GM12892 (cell line): ENCODE results near the gene SMYD3.

Source experiments
- DNase-seq: peaks from one replicate; pipeline ENCODE4 v3.0.0; 2011; ENCODE audit not compliant: insufficient read length
- FAIRE-seq: peaks from 2 replicates; lab custom pipeline; 2011; peaks lifted over from hg19 to GRCh38; lab: Jason Lieb, UNC
- POLR2A ChIP-seq: IDR thresholded peaks from 2 replicates; pipeline ENCODE4 v1.6.1; 2011; ENCODE audit warnings: low read depth, low read length, control low read depth
- POLR2AphosphoS5 ChIP-seq: IDR thresholded peaks from 2 replicates; pipeline ENCODE4 v1.6.1; 2011; ENCODE audit warnings: low read depth, low read length, control low read depth
- TAF1 ChIP-seq: IDR thresholded peaks from 2 replicates; pipeline ENCODE4 v1.6.1; 2011; ENCODE audit warnings: low read depth, mild to moderate bottlenecking, control low read depth, low read length, borderline replicate concordance

Gene SMYD3

GRCh38 chr1:245908543-245908942 is 598.5 kb downstream of the SMYD3 start:
- DNase-seq (no peak), FAIRE-seq (no peak)
- TF ChIP-seq POLR2AphosphoS5, result no peak
- no peak for TF ChIP-seq TAF1
- no peak for TF ChIP-seq POLR2A

- no peak for TF ChIP-seq TAF1
- no peak for TF ChIP-seq POLR2A
- no peak for TF ChIP-seq POLR2AphosphoS5
- no peak for DNase-seq
- FAIRE-seq, result no peak
Observed at GRCh38 chr1:245906207-245906606, 600.9 kb downstream of the SMYD3 start.

DNA sequence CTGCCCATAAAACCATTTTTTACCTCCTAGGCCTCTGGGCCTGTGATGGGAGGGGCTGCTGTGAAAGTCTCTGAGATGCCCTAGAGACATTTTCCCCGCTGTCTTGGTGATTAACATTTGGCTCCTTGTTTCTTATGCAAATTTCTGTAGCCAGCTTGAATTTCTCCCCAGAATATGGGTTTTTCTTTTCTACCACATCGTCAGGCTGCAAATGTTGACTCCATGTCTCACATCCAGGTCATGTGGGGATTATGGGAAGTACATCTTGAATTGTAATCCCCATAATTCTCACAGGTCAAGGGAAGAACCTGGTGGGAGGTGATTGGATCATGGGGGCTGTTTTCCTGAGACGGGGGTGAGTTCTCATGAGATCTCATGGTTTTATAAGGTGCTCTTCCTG is 603.2 kb downstream of the SMYD3 start:
- no peak for TF ChIP-seq POLR2AphosphoS5
- TF ChIP-seq POLR2A, result no peak
- no peak for TF ChIP-seq TAF1
- no peak for DNase-seq
- FAIRE-seq, result no peak

DNA sequence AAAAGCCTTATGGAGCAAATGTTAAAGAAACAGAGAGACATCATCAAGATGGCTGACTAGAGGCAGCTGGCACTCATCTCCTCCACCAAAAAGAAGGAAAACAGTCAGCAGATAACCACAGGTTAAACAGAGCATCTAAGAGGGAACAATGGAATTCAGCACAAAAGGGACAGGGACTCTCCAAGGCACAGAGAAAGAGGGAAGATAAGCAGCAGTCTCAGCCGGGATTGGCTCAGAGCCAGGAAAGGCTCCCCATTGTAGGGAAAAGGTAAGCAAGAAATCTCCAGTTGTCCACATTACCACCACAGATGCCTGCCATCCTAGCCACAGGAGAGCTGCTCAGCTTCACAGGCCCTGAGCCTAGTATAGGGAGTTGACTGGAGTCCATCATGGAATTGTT is 605.5 kb downstream of the SMYD3 start:
- DNase-seq, result no peak
- no peak for FAIRE-seq
- TF ChIP-seq POLR2A (no peak), POLR2AphosphoS5 (no peak), TAF1 (no peak)

- DNase-seq (no peak), FAIRE-seq (no peak)
- TF ChIP-seq TAF1, result no peak
- no peak for TF ChIP-seq POLR2A
- no peak for TF ChIP-seq POLR2AphosphoS5
Observed at GRCh38 chr1:245901037-245901436, 606.0 kb downstream of the SMYD3 start.

GRCh38 chr1:245898581-245898980 is 608.5 kb downstream of the SMYD3 start:
- DNase-seq (no peak), FAIRE-seq (no peak)
- TF ChIP-seq POLR2AphosphoS5, result no peak
- no peak for TF ChIP-seq TAF1
- no peak for TF ChIP-seq POLR2A

DNA sequence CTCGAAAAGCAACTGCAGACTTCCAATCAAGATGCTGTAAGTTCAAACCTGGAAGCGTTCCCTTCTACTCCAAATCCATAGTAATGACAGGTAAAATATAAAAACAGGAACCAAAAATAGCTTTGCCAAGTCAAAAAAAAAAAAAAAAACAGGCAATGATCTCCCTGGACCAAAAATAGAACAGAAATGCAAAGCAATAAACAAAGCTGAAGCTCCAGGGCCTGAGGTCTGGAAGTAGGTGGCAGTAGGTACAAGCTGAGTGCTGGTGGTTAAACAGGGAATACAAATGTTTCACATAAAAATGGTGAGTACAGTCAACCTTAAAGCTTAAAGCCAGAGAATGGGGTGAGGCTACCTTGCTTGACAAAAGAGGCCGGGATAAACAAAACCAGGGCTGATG is 610.8 kb downstream of the SMYD3 start:
- TF ChIP-seq POLR2AphosphoS5, result no peak
- no peak for TF ChIP-seq TAF1
- TF ChIP-seq POLR2A, result no peak
- no peak for FAIRE-seq
- DNase-seq, result no peak

GRCh38 chr1:245895455-245895959 is 611.6 kb downstream of the SMYD3 start:
- no peak for TF ChIP-seq TAF1
- no peak for TF ChIP-seq POLR2A
- TF ChIP-seq POLR2AphosphoS5, result no peak
- no peak for DNase-seq
- no peak for FAIRE-seq

DNA sequence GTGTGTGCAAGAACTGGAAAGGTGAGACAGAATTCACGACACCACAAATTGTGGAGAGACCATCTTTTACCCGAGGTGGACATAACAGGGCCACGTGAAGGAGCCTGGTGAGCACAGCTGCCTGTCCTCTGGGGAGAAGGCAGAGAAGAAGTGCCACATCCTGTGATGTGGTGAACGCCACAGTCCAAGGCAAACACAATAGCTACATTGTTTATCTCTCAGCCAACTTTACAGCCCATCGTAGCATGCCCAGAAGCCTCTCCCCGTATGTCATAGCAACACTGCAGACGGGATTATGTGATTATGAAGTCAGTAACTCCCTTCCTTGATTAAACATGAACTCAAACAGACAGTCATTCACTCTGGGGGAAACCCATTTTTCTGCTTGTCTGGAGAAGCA is 612.2 kb downstream of the SMYD3 start:
- no peak for DNase-seq
- FAIRE-seq, result no peak

GRCh38 chr1:245893025-245893424 is 614.1 kb downstream of the SMYD3 start:
- TF ChIP-seq POLR2AphosphoS5 (no peak), TAF1 (no peak), POLR2A (no peak)
- no peak for FAIRE-seq
- DNase-seq, result no peak

More for the DNA sequence above, 612.2 kb downstream of the SMYD3 start:
- TF ChIP-seq TAF1 (no peak), POLR2A (no peak), POLR2AphosphoS5 (no peak)

GRCh38 chr1:245888809-245889208 is 618.3 kb downstream of the SMYD3 start:
- FAIRE-seq (no peak), DNase-seq (no peak)
- TF ChIP-seq POLR2A, result no peak
- no peak for TF ChIP-seq POLR2AphosphoS5
- TF ChIP-seq TAF1, result no peak

- no peak for DNase-seq
- no peak for FAIRE-seq
- TF ChIP-seq TAF1 (no peak), POLR2A (no peak), POLR2AphosphoS5 (no peak)
Observed at GRCh38 chr1:245887829-245888228, 619.2 kb downstream of the SMYD3 start.
